WTC11 (cell line): ENCODE results near the gene AMMECR1.

ENCODE experiments used
- AFF4 ChIP-seq: sonication (generic); formaldehyde crosslinking; IDR thresholded peaks from 2 replicates; pipeline ENCODE4 v1.8.1; 2023; ENCODE audit warnings: mild to moderate bottlenecking, missing genetic modification reagents, borderline replicate concordance
- ATF2 ChIP-seq: sonication (generic); formaldehyde crosslinking; IDR thresholded peaks from 2 replicates; pipeline ENCODE4 v1.8.1; 2022; ENCODE audit warnings: low read depth, missing genetic modification reagents, borderline replicate concordance
- CBFB ChIP-seq: sonication (generic); formaldehyde crosslinking; IDR thresholded peaks from 2 replicates; pipeline ENCODE4 v1.8.1; 2022; ENCODE audit warnings: mild to moderate bottlenecking, low read depth, missing genetic modification reagents
- ZNF263 ChIP-seq: sonication (generic); formaldehyde crosslinking; IDR thresholded peaks from 2 replicates; pipeline ENCODE4 v1.8.1; 2022; ENCODE audit warnings: low read depth, mild to moderate bottlenecking, moderate library complexity, missing genetic modification reagents
- TF ChIP-seq, protein P1 (sequence below): fragments of 200-600 bp; IDR thresholded peaks from 2 replicates; pipeline ENCODE4 v1.8.0; 2022; ENCODE audit warnings: antibody characterized with exemption
- TF ChIP-seq, protein P2 (sequence below): sonication (generic); formaldehyde crosslinking; IDR thresholded peaks from 2 replicates; pipeline ENCODE4 v1.8.0; 2022; ENCODE audit warnings: mild to moderate bottlenecking, missing genetic modification reagents

DNA sequence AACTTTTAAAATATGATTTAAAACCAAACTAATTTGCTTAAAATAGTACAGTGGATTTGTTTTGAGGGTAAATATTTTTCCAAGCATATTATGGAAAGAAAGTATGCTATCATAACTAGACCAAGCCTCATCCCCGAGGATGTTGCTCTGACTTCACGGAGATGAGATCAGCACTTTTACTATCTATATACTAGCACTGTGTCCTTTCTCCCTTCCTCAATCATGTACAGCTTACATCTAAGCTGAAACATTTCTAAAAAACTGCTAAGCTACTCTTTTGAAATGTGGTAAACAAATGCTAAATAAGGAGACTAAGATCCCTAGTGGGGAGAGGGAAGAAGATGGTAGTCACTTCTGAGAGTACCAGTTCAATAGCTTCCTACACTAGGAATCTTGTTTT lies 23.8 kb downstream of the AMMECR1 start:
- no peak for TF ChIP-seq ZNF263
- TF ChIP-seq, protein P1, sequence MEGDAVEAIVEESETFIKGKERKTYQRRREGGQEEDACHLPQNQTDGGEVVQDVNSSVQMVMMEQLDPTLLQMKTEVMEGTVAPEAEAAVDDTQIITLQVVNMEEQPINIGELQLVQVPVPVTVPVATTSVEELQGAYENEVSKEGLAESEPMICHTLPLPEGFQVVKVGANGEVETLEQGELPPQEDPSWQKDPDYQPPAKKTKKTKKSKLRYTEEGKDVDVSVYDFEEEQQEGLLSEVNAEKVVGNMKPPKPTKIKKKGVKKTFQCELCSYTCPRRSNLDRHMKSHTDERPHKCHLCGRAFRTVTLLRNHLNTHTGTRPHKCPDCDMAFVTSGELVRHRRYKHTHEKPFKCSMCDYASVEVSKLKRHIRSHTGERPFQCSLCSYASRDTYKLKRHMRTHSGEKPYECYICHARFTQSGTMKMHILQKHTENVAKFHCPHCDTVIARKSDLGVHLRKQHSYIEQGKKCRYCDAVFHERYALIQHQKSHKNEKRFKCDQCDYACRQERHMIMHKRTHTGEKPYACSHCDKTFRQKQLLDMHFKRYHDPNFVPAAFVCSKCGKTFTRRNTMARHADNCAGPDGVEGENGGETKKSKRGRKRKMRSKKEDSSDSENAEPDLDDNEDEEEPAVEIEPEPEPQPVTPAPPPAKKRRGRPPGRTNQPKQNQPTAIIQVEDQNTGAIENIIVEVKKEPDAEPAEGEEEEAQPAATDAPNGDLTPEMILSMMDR: no peak
- TF ChIP-seq ATF2 (CRISPR knock-in tag): no peak
- TF ChIP-seq, protein P2, sequence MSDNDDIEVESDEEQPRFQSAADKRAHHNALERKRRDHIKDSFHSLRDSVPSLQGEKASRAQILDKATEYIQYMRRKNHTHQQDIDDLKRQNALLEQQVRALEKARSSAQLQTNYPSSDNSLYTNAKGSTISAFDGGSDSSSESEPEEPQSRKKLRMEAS: no peak
- TF ChIP-seq AFF4: no peak
- no peak for TF ChIP-seq CBFB (CRISPR knock-in tag)
